ENCODE results near the gene TXNDC16.

DNA sequence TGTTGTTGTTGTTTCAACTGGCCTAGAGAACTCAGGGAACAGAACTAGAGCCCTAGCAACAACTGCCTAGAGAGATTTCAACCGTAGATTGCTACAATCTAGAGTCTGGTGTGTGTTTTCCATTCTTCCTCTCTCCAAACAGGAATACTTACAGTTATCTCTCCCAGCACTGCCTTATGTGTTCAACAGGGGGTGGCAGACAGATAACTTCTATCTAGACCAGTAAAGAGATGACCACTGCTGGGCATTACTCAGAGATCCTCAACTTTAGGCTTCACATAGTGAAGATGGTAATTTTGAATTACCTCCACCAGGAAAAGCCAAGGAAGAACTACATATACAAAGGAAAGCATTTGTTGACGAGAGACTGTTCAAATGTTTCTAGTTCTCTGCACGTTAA is 4.8 kb downstream of the TXNDC16 start:
- TF ChIP-seq POLR2AphosphoS5 (IDR thresholded peaks at IDR 0.05) (no peak), POLR2A (IDR thresholded peaks at IDR 0.05) (no peak), EP300 (IDR thresholded peaks at IDR 0.05) (no peak)
- TF ChIP-seq, protein P1, sequence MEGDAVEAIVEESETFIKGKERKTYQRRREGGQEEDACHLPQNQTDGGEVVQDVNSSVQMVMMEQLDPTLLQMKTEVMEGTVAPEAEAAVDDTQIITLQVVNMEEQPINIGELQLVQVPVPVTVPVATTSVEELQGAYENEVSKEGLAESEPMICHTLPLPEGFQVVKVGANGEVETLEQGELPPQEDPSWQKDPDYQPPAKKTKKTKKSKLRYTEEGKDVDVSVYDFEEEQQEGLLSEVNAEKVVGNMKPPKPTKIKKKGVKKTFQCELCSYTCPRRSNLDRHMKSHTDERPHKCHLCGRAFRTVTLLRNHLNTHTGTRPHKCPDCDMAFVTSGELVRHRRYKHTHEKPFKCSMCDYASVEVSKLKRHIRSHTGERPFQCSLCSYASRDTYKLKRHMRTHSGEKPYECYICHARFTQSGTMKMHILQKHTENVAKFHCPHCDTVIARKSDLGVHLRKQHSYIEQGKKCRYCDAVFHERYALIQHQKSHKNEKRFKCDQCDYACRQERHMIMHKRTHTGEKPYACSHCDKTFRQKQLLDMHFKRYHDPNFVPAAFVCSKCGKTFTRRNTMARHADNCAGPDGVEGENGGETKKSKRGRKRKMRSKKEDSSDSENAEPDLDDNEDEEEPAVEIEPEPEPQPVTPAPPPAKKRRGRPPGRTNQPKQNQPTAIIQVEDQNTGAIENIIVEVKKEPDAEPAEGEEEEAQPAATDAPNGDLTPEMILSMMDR (IDR thresholded peaks at IDR 0.05): no peak
